RWPE2 (cell line): ENCODE results near the gene SHISA9.

Experiments
- ATAC-seq: fragments of 200-7000 bp; cut with Tn5 transposase; 3 replicates; pipeline ENCODE4 v1.9.1; 2021; ENCODE audit warnings: low read depth
- DNase-seq: peaks from one replicate; pipeline ENCODE4 v3.0.0-alpha.2; 2020; ENCODE audit warnings: low spot score
- H3K27ac ChIP-seq: fragments of 450-650 bp; 2 replicates; pipeline ENCODE4 v1.5.1; 2017; ENCODE audit warnings: mild to moderate bottlenecking; ENCODE audit not compliant: poor library complexity, severe bottlenecking
- H3K27me3 ChIP-seq: fragments of 250-450 bp; sonication (Bioruptor Pico); 2 replicates; pipeline ENCODE4 v1.5.1; 2021; ENCODE audit warnings: mild to moderate bottlenecking, moderate library complexity; ENCODE audit not compliant: insufficient read depth, poor library complexity, severe bottlenecking
- H3K36me3 ChIP-seq: fragments of 250-450 bp; sonication (Bioruptor Pico); 2 replicates; pipeline ENCODE4 v1.5.1; 2020; ENCODE audit warnings: low read depth, mild to moderate bottlenecking, moderate library complexity
- H3K4me1 ChIP-seq: fragments of 250-450 bp; sonication (Bioruptor Pico); 2 replicates; pipeline ENCODE4 v1.5.1; 2021; ENCODE audit warnings: mild to moderate bottlenecking, moderate library complexity; ENCODE audit not compliant: insufficient read depth, poor library complexity, severe bottlenecking
- H3K4me3 ChIP-seq: fragments of 250-450 bp; sonication (Bioruptor Pico); 2 replicates; pipeline ENCODE4 v1.5.1; 2021; ENCODE audit warnings: mild to moderate bottlenecking, moderate library complexity; ENCODE audit not compliant: severe bottlenecking
- H3K9me3 ChIP-seq: fragments of 250-450 bp; sonication (Bioruptor Pico); 2 replicates; pipeline ENCODE4 v1.5.1; 2021; ENCODE audit warnings: mild to moderate bottlenecking, moderate library complexity; ENCODE audit not compliant: severe bottlenecking
- TF ChIP-seq, protein P1 (sequence below): fragments of 450-650 bp; IDR thresholded peaks from one replicate; pipeline ENCODE4 v1.5.1; 2017; ENCODE audit warnings: mild to moderate bottlenecking, moderate library complexity; ENCODE audit not compliant: poor library complexity, severe bottlenecking

The SHISA9 gene

DNA sequence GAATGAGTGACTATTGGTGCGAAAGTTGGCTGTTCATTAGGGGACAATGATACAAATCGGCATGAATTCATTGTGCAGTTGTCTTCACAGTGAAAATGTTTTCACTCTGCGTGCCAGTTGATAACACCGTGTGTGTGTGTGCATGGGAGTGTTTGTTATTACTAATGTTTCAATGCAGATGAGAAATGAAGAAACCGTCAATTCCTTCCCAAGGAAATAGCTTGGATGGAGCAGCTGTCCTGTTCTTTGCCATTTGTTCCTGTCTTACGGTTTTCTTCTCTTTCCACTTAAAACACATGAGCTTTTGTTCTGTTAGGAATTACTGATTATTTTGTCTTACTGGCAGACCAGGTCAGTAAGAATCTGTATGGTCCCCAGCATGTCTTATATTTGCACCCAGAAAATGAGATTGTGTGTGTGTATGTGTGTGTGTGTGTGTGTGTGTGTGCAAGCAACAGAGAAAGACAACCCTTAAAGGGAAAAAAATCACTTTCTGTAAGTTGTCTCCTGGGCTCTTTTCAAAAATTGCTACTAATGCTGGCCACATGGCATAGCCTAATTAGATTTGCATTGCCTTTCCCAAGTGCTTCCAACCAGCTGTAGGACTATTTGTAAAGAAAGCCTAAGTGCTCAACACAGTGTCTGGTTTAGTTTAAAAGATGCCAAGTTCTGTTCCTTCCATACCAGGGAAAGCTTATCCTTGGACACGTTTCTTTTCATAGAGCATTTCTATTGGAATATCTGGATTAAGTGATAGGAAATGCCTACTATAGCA is 23.8 kb downstream of the SHISA9 start:
- Histone ChIP-seq H3K36me3 (no peaks in the 10 kb centered on the region), H3K27ac (no peak overlapping the region), H3K27me3 (no peaks in the 10 kb centered on the region), H3K4me1 (no peaks in the 10 kb centered on the region), H3K4me3 (no peak overlapping the region), H3K9me3 (peaks cover 3% of the 10 kb centered on the region)
- TF ChIP-seq, protein P1, sequence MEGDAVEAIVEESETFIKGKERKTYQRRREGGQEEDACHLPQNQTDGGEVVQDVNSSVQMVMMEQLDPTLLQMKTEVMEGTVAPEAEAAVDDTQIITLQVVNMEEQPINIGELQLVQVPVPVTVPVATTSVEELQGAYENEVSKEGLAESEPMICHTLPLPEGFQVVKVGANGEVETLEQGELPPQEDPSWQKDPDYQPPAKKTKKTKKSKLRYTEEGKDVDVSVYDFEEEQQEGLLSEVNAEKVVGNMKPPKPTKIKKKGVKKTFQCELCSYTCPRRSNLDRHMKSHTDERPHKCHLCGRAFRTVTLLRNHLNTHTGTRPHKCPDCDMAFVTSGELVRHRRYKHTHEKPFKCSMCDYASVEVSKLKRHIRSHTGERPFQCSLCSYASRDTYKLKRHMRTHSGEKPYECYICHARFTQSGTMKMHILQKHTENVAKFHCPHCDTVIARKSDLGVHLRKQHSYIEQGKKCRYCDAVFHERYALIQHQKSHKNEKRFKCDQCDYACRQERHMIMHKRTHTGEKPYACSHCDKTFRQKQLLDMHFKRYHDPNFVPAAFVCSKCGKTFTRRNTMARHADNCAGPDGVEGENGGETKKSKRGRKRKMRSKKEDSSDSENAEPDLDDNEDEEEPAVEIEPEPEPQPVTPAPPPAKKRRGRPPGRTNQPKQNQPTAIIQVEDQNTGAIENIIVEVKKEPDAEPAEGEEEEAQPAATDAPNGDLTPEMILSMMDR: no peak
- DNase-seq: no peak
- ATAC-seq: no peak

- Histone ChIP-seq H3K4me3 (no peak overlapping the region), H3K4me1 (no peaks in the 10 kb centered on the region), H3K36me3 (no peaks in the 10 kb centered on the region), H3K27ac (no peak overlapping the region), H3K27me3 (peaks cover 8% of the 10 kb centered on the region), H3K9me3 (no peaks in the 10 kb centered on the region)
- TF ChIP-seq, protein P1: no peak
- ATAC-seq: no peak
- no peak for DNase-seq
These were observed 26.2 kb downstream of the SHISA9 start for GRCh38 chr16:12927591-12927990.

GRCh38 chr16:12930881-12931280 is 29.5 kb downstream of the SHISA9 start:
- Histone ChIP-seq H3K4me1 (no peaks in the 10 kb centered on the region), H3K27me3 (peaks cover 8% of the 10 kb centered on the region), H3K36me3 (no peaks in the 10 kb centered on the region), H3K27ac (no peak overlapping the region), H3K4me3 (no peak overlapping the region), H3K9me3 (no peaks in the 10 kb centered on the region)
- no peak for DNase-seq
- TF ChIP-seq, protein P1: no peak
- ATAC-seq: no peak

DNA sequence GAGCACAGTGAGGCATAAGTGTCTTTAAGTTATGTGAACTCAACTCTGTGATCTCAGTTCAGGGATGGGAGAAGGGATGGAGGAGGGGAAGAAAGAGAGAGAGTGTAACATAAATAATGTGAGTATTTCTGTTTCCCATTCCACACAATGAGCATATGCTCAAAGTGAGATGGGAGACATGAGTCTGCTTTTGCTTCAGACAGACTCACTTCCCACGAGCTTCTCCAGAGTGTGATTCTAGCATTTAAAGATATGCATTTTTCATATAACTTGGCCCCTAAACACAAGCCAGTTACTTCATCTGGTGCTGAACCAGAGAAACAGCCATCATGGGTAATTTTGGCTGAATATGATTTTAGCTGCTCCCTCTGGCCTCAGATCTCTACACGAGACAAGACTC is 35.0 kb downstream of the SHISA9 start:
- Histone ChIP-seq H3K27me3 (no peaks in the 10 kb centered on the region), H3K4me3 (no peak overlapping the region), H3K36me3 (no peaks in the 10 kb centered on the region), H3K4me1 (no peaks in the 10 kb centered on the region), H3K27ac (no peak overlapping the region), H3K9me3 (no peaks in the 10 kb centered on the region)
- DNase-seq (no peak), ATAC-seq (no peak)
- TF ChIP-seq, protein P1: no peak

- Histone ChIP-seq H3K36me3 (no peaks in the 10 kb centered on the region), H3K27me3 (no peaks in the 10 kb centered on the region), H3K4me1 (no peaks in the 10 kb centered on the region), H3K9me3 (no peaks in the 10 kb centered on the region), H3K27ac (no peak overlapping the region), H3K4me3 (no peak overlapping the region)
- ATAC-seq: no peak
- DNase-seq: no peak
- TF ChIP-seq, protein P1: no peak
These were observed 40.5 kb downstream of the SHISA9 start for GRCh38 chr16:12941896-12942295.
